CD4-positive, alpha-beta T cell treated with Interferon alpha-2 for 1 hour (primary cell): ENCODE results near the gene CIZ1.
"Not testable (repeated sequence)": the region's sequence is repeated elsewhere in the genome, so short reads cannot be mapped to it uniquely, and the experiment has no call there.

Experiments used
- DNase-seq, 2 donors: peaks; one replicate each; pipeline ENCODE4 v3.0.0-alpha.2; 2020 to 2022

The CIZ1 gene, protein sequence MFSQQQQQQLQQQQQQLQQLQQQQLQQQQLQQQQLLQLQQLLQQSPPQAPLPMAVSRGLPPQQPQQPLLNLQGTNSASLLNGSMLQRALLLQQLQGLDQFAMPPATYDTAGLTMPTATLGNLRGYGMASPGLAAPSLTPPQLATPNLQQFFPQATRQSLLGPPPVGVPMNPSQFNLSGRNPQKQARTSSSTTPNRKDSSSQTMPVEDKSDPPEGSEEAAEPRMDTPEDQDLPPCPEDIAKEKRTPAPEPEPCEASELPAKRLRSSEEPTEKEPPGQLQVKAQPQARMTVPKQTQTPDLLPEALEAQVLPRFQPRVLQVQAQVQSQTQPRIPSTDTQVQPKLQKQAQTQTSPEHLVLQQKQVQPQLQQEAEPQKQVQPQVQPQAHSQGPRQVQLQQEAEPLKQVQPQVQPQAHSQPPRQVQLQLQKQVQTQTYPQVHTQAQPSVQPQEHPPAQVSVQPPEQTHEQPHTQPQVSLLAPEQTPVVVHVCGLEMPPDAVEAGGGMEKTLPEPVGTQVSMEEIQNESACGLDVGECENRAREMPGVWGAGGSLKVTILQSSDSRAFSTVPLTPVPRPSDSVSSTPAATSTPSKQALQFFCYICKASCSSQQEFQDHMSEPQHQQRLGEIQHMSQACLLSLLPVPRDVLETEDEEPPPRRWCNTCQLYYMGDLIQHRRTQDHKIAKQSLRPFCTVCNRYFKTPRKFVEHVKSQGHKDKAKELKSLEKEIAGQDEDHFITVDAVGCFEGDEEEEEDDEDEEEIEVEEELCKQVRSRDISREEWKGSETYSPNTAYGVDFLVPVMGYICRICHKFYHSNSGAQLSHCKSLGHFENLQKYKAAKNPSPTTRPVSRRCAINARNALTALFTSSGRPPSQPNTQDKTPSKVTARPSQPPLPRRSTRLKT

DNA sequence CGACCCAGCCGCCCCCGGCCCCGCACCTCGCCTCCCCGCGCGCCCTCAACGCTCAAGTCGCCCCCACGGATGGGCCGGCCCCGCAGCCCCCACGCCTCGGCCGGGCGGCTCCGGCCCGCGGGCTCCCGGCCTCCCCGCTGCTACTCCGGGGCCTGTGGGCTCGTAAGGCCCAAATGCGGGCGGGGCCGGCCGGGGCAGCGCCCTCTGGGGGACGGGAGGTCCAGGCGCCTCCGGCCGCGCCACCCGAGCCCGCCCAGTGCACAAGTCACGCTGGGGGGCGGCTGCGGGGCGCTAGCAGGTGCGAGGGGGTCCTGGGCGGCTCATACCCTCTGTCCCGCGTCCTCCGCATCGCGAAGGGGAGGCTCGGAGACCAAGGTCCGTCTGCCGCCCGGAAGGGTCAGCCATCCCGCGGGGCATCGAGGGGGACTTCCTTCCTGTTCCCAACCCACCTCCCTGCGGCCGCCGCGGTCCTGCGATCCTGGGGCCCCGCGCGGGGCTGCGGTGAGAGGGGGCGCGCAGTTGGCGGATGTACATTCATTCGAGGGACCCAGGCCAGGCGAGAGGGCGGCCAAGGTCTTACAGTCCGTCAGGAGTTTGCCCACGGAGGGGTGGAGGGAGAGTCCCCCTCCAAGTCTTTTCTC lies at the start of gene CIZ1:
Gene CIZ1 (minus strand): TSS at position 167 of the 641 bp plus-strand sequence. CDS start 715 bp downstream, outside the sequence.
- DNase-seq = peak; percentile 67 to 79

GRCh38 chr9:128233817-128234406 lies 42.5 kb upstream of the CIZ1 start:
- DNase-seq = no peak

GRCh38 chr9:128232528-128233428 lies 41.4 kb upstream of the CIZ1 start:
- DNase-seq = no peak

- DNase-seq = no peak
These were observed 40.5 kb upstream of the CIZ1 start for GRCh38 chr9:128231638-128232527.

DNA sequence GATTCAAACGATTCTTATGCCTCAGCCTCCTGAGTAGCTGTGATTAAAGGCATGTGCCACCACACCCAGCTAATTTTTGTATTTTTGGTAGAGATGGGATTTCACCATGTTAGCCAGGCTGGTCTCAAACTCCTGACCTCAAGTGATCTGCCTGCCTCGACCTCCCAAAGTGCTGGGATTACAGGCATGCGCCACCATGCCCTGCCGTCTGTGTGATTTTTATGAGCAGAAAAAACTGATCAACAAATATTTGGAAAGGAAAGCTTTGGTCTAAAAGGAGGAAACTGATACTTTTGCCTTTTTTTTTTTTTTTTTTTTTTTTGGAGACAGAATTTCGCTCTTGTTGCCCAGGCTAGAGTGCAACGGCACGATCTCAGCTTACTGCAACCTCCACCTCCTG lies 39.5 kb upstream of the CIZ1 start:
- DNase-seq = not testable (repeated sequence)

DNA sequence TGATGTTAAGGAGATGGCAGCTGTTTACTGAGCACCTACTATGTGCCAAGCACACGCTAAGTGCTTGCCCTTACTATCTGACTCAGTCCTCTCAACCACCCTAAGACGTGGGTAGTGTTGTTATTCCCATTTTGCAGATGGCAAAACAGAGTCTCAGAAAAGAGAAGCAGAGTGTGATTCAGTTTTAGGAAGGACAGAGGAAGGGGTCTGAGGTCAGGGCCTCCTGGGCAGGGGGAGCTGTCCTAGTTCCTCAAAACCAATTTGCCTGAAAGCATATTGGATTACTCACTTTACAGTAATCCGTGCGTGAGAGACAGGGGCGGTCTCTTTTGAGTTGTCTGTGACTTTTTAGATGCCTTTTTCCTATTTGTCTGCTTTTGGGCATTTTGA lies 35.0 kb upstream of the CIZ1 start:
- DNase-seq = no peak

DNA sequence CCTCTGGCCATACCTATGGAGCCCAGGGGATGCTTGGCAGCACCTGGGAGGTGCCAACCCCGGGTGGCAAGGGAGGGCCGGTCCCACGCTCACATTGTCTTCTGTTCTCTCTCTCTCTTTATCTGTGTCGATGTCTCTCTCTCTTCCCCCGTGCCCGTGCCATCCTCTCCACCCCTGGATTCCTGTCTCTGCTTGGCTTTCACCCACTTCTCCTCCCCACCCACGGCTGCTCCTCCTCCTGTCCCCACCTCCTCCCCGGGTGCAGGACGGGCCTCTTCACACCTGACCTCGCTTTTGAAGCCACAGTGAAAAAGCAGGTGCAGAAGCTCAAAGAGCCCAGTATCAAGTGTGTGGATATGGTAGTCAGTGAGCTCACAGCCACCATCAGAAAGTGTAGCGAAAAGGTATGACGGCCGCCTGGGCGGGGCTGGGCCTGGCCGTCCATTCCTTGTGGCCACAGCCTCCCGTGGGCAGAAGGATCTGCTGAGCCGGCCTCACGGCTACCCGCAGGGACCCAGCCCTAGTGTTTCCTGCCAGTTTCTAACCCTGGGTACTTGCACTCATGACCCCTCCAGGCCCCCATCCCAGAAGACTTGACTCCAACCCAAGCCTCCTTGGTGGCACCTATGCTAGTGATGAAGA lies 34.5 kb upstream of the CIZ1 start:
- no peak for DNase-seq

DNA sequence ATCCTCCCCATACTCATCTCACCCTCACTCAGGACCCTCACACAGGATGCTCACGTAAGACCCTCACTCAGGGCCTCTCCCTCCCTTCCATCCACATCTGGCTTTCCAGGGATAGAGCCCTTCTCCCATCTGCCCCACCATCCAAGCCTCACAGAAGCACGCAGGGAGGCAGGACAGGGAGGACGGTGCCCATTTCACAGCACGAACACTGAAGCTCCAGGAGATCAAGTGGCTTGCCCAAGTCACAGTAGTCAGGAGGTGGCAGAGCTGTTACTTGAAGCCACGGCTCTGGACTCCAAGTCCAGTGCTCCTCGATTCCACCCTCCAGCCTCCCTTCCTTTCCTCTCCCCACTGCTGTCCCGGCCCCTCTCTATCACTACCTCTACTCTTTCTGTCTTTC lies 33.5 kb upstream of the CIZ1 start:
- DNase-seq = no peak

GRCh38 chr9:128222880-128223670 lies 31.7 kb upstream of the CIZ1 start:
- DNase-seq = no peak

DNA sequence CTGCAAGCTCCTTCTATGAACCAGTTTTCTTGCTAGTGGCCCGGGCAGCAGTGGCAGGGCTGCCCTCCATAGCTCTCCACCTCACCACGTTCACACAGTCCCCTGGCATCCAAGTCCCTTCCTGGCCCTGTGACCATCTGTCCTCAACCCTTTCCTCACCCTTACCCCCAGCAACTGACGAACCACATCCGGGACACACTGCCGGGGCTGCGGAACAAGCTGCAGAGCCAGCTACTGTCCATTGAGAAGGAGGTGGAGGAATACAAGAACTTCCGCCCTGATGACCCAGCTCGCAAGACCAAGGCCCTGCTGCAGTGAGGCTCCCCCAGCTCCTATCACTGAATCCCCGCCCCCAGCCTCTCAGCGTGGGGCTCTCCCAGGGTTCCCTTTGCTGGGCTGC lies 30.7 kb upstream of the CIZ1 start:
- DNase-seq = no peak

DNA sequence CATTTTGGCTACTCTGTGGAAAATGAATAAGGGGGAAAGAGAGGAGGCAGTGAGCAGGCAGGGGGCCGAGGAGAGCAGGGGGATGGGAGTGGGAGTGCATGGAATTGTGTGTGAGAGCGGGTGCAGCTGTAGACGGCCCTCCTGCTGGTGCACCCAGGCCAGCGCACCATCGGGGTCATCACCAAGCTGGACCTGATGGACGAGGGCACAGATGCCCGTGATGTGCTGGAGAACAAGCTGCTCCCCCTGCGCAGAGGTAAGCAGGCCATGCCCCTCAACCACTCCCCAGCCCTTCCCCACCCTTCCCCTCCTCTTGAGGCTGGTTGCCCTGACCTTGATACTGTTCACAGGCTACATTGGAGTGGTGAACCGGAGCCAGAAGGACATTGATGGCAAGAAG lies 28.5 kb upstream of the CIZ1 start:
- no peak for DNase-seq

DNA sequence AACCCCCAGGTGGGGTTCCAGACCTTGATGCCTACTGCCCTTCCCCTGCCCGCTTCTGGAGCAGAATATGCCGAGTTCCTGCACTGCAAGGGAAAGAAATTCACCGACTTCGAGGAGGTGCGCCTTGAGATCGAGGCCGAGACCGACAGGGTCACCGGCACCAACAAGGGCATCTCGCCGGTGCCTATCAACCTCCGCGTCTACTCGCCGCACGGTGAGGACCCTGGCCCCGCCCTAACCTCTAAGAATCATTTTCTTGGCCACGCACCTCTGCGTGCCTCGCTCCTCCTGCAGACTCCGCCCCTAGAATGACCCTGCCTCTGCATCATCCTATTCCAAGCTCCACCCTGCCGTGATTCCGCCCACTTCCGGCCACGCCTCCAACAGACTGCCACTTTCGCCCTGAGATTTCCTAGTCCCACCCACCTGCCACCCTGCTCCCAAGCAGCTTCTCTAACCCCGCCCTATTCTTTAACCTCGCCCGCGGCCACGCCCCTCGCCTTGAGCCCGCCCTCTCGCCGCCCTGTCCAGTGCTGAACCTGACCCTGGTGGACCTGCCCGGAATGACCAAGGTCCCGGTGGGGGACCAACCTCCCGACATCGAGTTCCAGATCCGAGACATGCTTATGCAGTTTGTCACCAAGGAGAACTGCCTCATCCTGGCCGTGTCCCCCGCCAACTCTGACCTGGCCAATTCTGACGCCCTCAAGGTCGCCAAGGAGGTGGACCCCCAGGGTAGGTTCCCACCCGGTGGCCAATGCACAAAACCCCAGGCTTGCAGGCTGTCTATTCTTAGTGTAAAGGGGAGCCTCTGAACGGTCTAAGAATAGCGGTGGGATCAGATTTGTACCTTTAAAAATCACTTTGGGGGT lies 27.4 kb upstream of the CIZ1 start:
- peak; percentile 97 for DNase-seq

DNA sequence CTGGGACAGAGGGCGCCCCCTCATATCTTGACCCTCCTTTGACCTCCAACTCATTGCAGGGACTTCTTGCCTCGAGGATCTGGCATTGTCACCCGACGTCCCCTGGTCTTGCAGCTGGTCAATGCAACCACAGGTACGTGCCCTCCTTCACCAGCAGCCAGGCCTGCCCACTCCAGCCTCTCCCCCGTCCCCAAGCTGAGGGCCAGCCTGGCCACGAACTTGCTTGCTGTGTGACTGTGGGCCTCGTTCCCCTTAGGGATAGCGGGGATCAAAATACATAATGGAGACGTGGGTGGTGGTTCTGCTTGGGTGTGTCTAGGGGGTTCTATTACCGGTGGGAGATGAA lies 26.8 kb upstream of the CIZ1 start:
- no peak for DNase-seq

- DNase-seq = no peak
These were observed 25.6 kb upstream of the CIZ1 start for GRCh38 chr9:128216781-128217553.

GRCh38 chr9:128215491-128216409 lies 24.4 kb upstream of the CIZ1 start:
- no peak for DNase-seq
